ENCODE results near the gene HBA2. TPM values are rescaled to one million over a fixed set of nuclear protein-coding genes. Genes with fewer than 3 reads are reported as not detected.

Gene HBA2
- total RNA-seq, 6 donors from 2014 or later: 40.1 to 1,032 (median 301) TPM

- Histone ChIP-seq H3K4me3 (peak overlapping the region in 2 of 4 donors; percentile 6 to 26), H3K36me3 (no peaks in the 10 kb centered on the region), H3K27me3 (peaks cover 2 to 45% (median 28%) of the 10 kb centered on the region in 4 donors), H3K9me3 (no peaks in the 10 kb centered on the region), H3K4me1 (peaks cover 14 to 18% (median 17%) of the 10 kb centered on the region in 4 donors), H3K27ac (no peak overlapping the region)
- 3 to 6% methylated on average over 15 to 30 of the region's 77 CpGs for WGBS, 2 donors
- TF ChIP-seq EP300 (IDR thresholded peaks at IDR 0.05) (no peak), POLR2AphosphoS5 (IDR thresholded peaks at IDR 0.05) (no peak), CTCF (IDR thresholded peaks at IDR 0.05) (no peak), POLR2A (IDR thresholded peaks at IDR 0.05) (no peak)
- DNase-seq: peak in 1 of 2 donors; percentile 78
- ATAC-seq (ENCODE audit: low FRiP score in 2 of 2): no peak
Measured at GRCh38 chr16:164827-165538, 7.7 kb upstream of the HBA2 start.

- Histone ChIP-seq H3K27me3 (peaks cover 2 to 50% (median 31%) of the 10 kb centered on the region in 4 donors), H3K4me1 (peaks cover 14 to 18% (median 17%) of the 10 kb centered on the region in 4 donors), H3K4me3 (peak within 1 kb of the TSS in 2 of 4 donors; percentile 6 to 26), H3K36me3 (no peaks in the 10 kb centered on the region), H3K27ac (no peak within 1 kb of the TSS), H3K9me3 (no peaks in the 10 kb centered on the region)
- TF ChIP-seq EP300 (IDR thresholded peaks at IDR 0.05): no peak
- no peak for TF ChIP-seq CTCF (IDR thresholded peaks at IDR 0.05)
- no peak for TF ChIP-seq POLR2A (IDR thresholded peaks at IDR 0.05)
- TF ChIP-seq POLR2AphosphoS5 (IDR thresholded peaks at IDR 0.05): no peak
- DNase-seq: peak in 1 of 2 donors; percentile 84
- ATAC-seq (ENCODE audit: low FRiP score in 2 of 2): peak in 1 of 2 donors; percentile 6
- WGBS, 2 donors: 2 to 7% methylated on average over 33 to 56 of the region's 75 CpGs
Measured at GRCh38 chr16:165539-166374, 6.9 kb upstream of the HBA2 start, which contains the start of gene HBM. TSS of gene HBM (plus strand) at chr16:165978. CDS start at chr16:165998, 20 bp downstream.

- no peaks in the 10 kb centered on the region for H3K36me3 ChIP-seq
- H3K9me3 ChIP-seq: no peaks in the 10 kb centered on the region
- peak in 1 of 2 donors; percentile 84 for DNase-seq
- H3K4me1 ChIP-seq: peaks cover 14 to 18% (median 17%) of the 10 kb centered on the region in 4 donors
- H3K4me3 ChIP-seq: peak overlapping the region in 1 of 4 donors; percentile 5
- no peak overlapping the region for H3K27ac ChIP-seq
- peaks cover 2 to 55% (median 33%) of the 10 kb centered on the region in 4 donors for H3K27me3 ChIP-seq
- ATAC-seq (ENCODE audit: low FRiP score in 2 of 2): no peak
- WGBS, 2 donors: 1 to 7% methylated on average over 9 to 20 of the region's 45 CpGs
- no peak for TF ChIP-seq POLR2AphosphoS5 (IDR thresholded peaks at IDR 0.05)
- no peak for TF ChIP-seq POLR2A (IDR thresholded peaks at IDR 0.05)
- TF ChIP-seq EP300 (IDR thresholded peaks at IDR 0.05): no peak
- no peak for TF ChIP-seq CTCF (IDR thresholded peaks at IDR 0.05)
Measured at GRCh38 chr16:166375-167121, 6.1 kb upstream of the HBA2 start.

- no peak overlapping the region for H3K27ac ChIP-seq
- no peak for DNase-seq
- H3K9me3 ChIP-seq: no peaks in the 10 kb centered on the region
- TF ChIP-seq EP300 (IDR thresholded peaks at IDR 0.05) (no peak), POLR2A (IDR thresholded peaks at IDR 0.05) (no peak), CTCF (IDR thresholded peaks at IDR 0.05) (no peak), POLR2AphosphoS5 (IDR thresholded peaks at IDR 0.05) (no peak)
- no peaks in the 10 kb centered on the region for H3K36me3 ChIP-seq
- ATAC-seq (ENCODE audit: low FRiP score in 2 of 2): no peak
- peaks cover 14 to 18% (median 17%) of the 10 kb centered on the region in 4 donors for H3K4me1 ChIP-seq
- H3K27me3 ChIP-seq: peaks cover 2 to 57% (median 35%) of the 10 kb centered on the region in 4 donors
- H3K4me3 ChIP-seq: no peak overlapping the region
- WGBS, 2 donors: 12 to 16% methylated on average over 11 of the region's 11 CpGs
Measured at GRCh38 chr16:167122-167690, 5.5 kb upstream of the HBA2 start.

All from upper lobe of left lung (tissue), 6 donors.